CD4-positive, alpha-beta T cell (primary cell): ENCODE results near the gene ENTPD5. TPM values are rescaled to one million over a fixed set of nuclear protein-coding genes. Genes with fewer than 3 reads are reported as not detected.

Experiments used
- ATAC-seq: fragments of 200-7000 bp; cut with Tn5 transposase; one replicate; pipeline ENCODE4 v1.10.0; 2022; ENCODE audit warnings: mild to moderate bottlenecking; ENCODE audit not compliant: poor library complexity
- CTCF ChIA-PET: fragments of 350-600 bp; sonication (Branson Sonifier 250); formaldehyde crosslinking; loops from one replicate; lab custom pipeline; 2021; ENCODE audit warnings: antibody characterized with exemption, inconsistent platforms; lab: Charles Lee
- POLR2A ChIA-PET: fragments of 350-600 bp; sonication (Branson Sonifier 250); formaldehyde crosslinking; loops from one replicate; lab custom pipeline; 2021; ENCODE audit warnings: antibody characterized with exemption, inconsistent platforms; lab: Charles Lee
- DNase-seq, 14 experiments: peaks; one replicate each; pipeline ENCODE4 v3.0.0-alpha.2; 2013 to 2020; ENCODE audit warnings: mixed read lengths in 2 of 14
- H3K27ac ChIP-seq, 2 donors: one replicate each; pipeline versions ENCODE4 v1.5.1 to v1.7.0; 2013; ENCODE audit warnings: low read length in 2 of 2, low read depth in 1 of 2, mild to moderate bottlenecking in 1 of 2
- H3K27me3 ChIP-seq, 2 experiments: 1 replicate in 1 of 2; 2 replicates in 1 of 2; pipeline versions ENCODE4 v1.6.1 to v1.7.0; 2013; ENCODE audit warnings: low read length in 2 of 2, control low read depth in 1 of 2, mild to moderate bottlenecking in 1 of 2, moderate library complexity in 1 of 2; ENCODE audit not compliant: insufficient read depth in 2 of 2, control insufficient read depth in 1 of 2
- H3K36me3 ChIP-seq: one replicate; pipeline ENCODE4 v1.6.1; 2013; ENCODE audit warnings: low read length, control low read depth; ENCODE audit not compliant: insufficient read depth
- H3K4me1 ChIP-seq: one replicate; pipeline ENCODE4 v1.6.1; 2013; ENCODE audit warnings: low read length, control low read depth; ENCODE audit not compliant: insufficient read depth
- H3K4me3 ChIP-seq: one replicate; pipeline ENCODE4 v1.5.1; 2013; ENCODE audit warnings: mild to moderate bottlenecking, low read length, moderate library complexity
- H3K9me3 ChIP-seq, 2 experiments: 1 replicate in 1 of 2; 2 replicates in 1 of 2; pipeline versions ENCODE4 v1.6.1 to v1.7.0; 2013; ENCODE audit warnings: low read length in 2 of 2, mild to moderate bottlenecking in 2 of 2, control low read depth in 1 of 2, moderate library complexity in 1 of 2; ENCODE audit not compliant: control insufficient read depth in 1 of 2, insufficient read depth in 1 of 2
- H3K27ac Mint-ChIP-seq: one replicate; pipeline ENCODE4 v1.8.0; 2020; ENCODE audit warnings: mixed read lengths
- H3K27me3 Mint-ChIP-seq: one replicate; pipeline ENCODE4 v1.8.0; 2021; ENCODE audit warnings: mixed read lengths
- H3K36me3 Mint-ChIP-seq: one replicate; pipeline ENCODE4 v1.8.0; 2021; ENCODE audit warnings: low read depth, mixed read lengths
- H3K4me1 Mint-ChIP-seq: one replicate; pipeline ENCODE4 v1.8.0; 2021; ENCODE audit warnings: low read depth, mixed read lengths
- H3K4me3 Mint-ChIP-seq: one replicate; pipeline ENCODE4 v1.8.0; 2020; ENCODE audit warnings: mild to moderate bottlenecking, mixed read lengths
- H3K9me3 Mint-ChIP-seq: one replicate; pipeline ENCODE4 v1.8.0; 2020; ENCODE audit warnings: mixed read lengths
- intact Hi-C, 2 experiments: fragments of 100-400 bp; cut with DNase I in 1 of 2; cut with micrococcal nuclease in 1 of 2; formaldehyde crosslinking; loops; one replicate each; pipeline versions ENCODE4 v1.15.1 to v1.9.0; 2023 to 2025; cut with DNase I, micrococcal nuclease
- total RNA-seq, 174 experiments: library from RNA in 2 of 174; stranded (reverse) in 2 of 174; gene quantifications; one replicate each; pipeline ENCODE4 v1.2.3 and lab custom pipeline; 2021 to 2026
- TF ChIP-seq, protein P1 (sequence below): fragments of 200-600 bp; IDR thresholded peaks from one replicate; pipeline ENCODE4 v1.8.0; 2022; ENCODE audit warnings: antibody characterized with exemption, mild to moderate bottlenecking

Gene ENTPD5
- total RNA-seq, 2 experiments from 2014 or later = 5.5 to 7.1 TPM

DNA sequence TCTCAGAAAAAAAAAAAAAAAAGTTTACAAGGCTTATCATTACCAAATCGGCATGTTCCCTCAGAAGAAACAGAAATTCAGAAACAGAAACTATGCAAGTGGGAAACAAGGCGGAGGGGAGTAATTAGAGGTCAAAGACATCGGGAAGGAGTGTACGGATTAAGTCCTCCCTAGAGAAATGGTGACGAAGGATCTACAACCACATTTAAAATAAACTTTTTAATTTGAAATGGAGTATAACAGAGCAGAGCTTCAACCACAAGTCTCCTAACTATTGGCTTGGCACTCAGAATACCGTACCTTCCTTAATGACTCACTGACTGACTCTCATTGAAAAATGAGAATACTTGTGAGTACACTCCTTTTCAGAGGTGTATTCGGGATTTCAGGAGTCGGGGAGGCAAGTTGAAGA, 908 bp downstream of the ENTPD5 start:
- H3K36me3 Mint-ChIP-seq = peaks cover 5% of the 10 kb centered on the region
- peak overlapping the region; percentile 95 for H3K27ac Mint-ChIP-seq
- no peaks in the 10 kb centered on the region for H3K27me3 ChIP-seq
- peaks cover 16% of the 10 kb centered on the region for H3K4me1 ChIP-seq
- peak in 3 of 14 experiments; percentile 28 to 51 (median 49) for DNase-seq
- ATAC-seq = peak; percentile 30
- POLR2A ChIA-PET = interaction anchor here (1.3 to 1.5 kb wide), 3 partner anchors 11 to 259 kb away, joined by 3 to 10 read pairs (median 4); partner anchors contain the start of gene ZNF410
- CTCF ChIA-PET = no interaction called here
- peaks cover 22% of the 10 kb centered on the region for H3K4me1 Mint-ChIP-seq
- no peaks in the 10 kb centered on the region for H3K9me3 Mint-ChIP-seq
- no peaks in the 10 kb centered on the region for H3K27me3 Mint-ChIP-seq
- no peaks in the 10 kb centered on the region for H3K36me3 ChIP-seq
- H3K9me3 ChIP-seq = no peaks in the 10 kb centered on the region
- H3K27ac ChIP-seq = peak overlapping the region; percentile 74 to 86
- peak overlapping the region; percentile 89 for H3K4me3 ChIP-seq
- intact Hi-C loops = loop anchor here (1.0 to 5.0 kb wide), 5 partner anchors 67 to 474 kb away; partner anchors contain the start of genes PNMA1 (in 2 of the 2), ALDH6A1 (in 1 of the 2), COQ6 (in 1 of the 2) and FAM161B (in 1 of the 2)
- H3K4me3 Mint-ChIP-seq = peak overlapping the region; percentile 98
- TF ChIP-seq, protein P1, sequence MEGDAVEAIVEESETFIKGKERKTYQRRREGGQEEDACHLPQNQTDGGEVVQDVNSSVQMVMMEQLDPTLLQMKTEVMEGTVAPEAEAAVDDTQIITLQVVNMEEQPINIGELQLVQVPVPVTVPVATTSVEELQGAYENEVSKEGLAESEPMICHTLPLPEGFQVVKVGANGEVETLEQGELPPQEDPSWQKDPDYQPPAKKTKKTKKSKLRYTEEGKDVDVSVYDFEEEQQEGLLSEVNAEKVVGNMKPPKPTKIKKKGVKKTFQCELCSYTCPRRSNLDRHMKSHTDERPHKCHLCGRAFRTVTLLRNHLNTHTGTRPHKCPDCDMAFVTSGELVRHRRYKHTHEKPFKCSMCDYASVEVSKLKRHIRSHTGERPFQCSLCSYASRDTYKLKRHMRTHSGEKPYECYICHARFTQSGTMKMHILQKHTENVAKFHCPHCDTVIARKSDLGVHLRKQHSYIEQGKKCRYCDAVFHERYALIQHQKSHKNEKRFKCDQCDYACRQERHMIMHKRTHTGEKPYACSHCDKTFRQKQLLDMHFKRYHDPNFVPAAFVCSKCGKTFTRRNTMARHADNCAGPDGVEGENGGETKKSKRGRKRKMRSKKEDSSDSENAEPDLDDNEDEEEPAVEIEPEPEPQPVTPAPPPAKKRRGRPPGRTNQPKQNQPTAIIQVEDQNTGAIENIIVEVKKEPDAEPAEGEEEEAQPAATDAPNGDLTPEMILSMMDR = no peak

DNA sequence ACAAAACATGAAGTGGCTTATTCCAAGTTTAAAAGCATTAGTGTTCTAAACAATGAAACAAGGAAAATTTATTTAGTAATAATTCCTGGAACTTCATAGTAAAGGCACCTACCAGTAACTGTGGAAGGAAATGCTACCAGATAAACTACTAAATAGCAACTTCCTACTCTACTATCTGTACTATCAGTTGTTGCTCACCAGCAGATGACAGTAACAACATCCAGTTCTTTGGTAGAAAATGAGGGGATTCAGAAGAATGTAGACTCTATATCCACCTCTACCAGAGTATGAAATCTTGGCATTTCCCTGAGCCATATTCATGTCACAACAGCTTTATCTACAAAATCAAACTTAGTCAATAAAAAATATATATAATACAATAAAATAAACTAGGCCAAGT, 3.1 kb downstream of the ENTPD5 start:
- no peaks in the 10 kb centered on the region for H3K9me3 ChIP-seq
- Mint-ChIP-seq H3K4me3 (no peak overlapping the region), H3K36me3 (peaks cover 14% of the 10 kb centered on the region), H3K4me1 (peaks cover 22% of the 10 kb centered on the region), H3K9me3 (no peaks in the 10 kb centered on the region), H3K27ac (no peak overlapping the region), H3K27me3 (no peaks in the 10 kb centered on the region)
- no peak overlapping the region for H3K4me3 ChIP-seq
- peaks cover 16% of the 10 kb centered on the region for H3K4me1 ChIP-seq
- intact Hi-C loops = loop anchor here (5.0 kb wide), 2 partner anchors 304 to 476 kb away; partner anchors contain the start of genes PNMA1 (in 2 of the 2), ISCA2 (in 1 of the 2) and NPC2 (in 1 of the 2)
- TF ChIP-seq, protein P1 = no peak
- no peaks in the 10 kb centered on the region for H3K27me3 ChIP-seq
- DNase-seq (no peak), ATAC-seq (no peak)
- no peak overlapping the region for H3K27ac ChIP-seq
- ChIA-PET CTCF (interaction anchor here (1.2 kb wide), 1 partner anchor 29 kb away, joined by 3 read pairs; no protein-coding TSS in a partner anchor), POLR2A (no interaction called here)
- peaks cover 6% of the 10 kb centered on the region for H3K36me3 ChIP-seq

DNA sequence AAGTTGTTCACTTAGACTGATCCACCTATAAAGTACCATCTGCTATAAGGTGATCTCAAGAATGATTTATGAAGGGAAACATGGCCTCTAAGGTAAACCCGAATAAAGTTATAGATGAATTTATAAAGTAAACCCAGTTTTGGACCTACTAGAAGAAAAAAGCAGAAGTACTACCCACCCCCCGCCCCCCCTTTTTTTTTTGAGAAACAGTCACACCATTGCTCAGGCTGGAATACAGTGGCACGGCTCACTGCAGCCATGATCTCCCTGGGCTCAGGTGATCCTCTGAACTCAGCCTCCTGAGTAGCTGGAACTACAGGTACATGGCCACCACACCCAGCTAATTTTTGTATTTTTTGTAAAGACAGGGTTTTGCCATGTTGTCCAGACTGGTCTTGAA, 3.9 kb downstream of the ENTPD5 start:
- DNase-seq (no peak), ATAC-seq (no peak)
- POLR2A ChIA-PET = no interaction called here
- H3K9me3 Mint-ChIP-seq = no peaks in the 10 kb centered on the region
- no peak overlapping the region for H3K4me3 ChIP-seq
- CTCF ChIA-PET = no interaction called here
- no peak overlapping the region for H3K4me3 Mint-ChIP-seq
- peaks cover 21% of the 10 kb centered on the region for H3K4me1 Mint-ChIP-seq
- H3K4me1 ChIP-seq = peaks cover 16% of the 10 kb centered on the region
- no peak overlapping the region for H3K27ac Mint-ChIP-seq
- H3K9me3 ChIP-seq = no peaks in the 10 kb centered on the region
- H3K27me3 ChIP-seq = no peaks in the 10 kb centered on the region
- TF ChIP-seq, protein P1 = no peak
- intact Hi-C loops = loop anchor here (5.0 kb wide), 2 partner anchors 303 to 477 kb away; partner anchors contain the start of genes PNMA1 (in 2 of the 2), ISCA2 (in 1 of the 2) and NPC2 (in 1 of the 2)
- H3K27ac ChIP-seq = no peak overlapping the region
- no peaks in the 10 kb centered on the region for H3K27me3 Mint-ChIP-seq
- peaks cover 20% of the 10 kb centered on the region for H3K36me3 Mint-ChIP-seq
- peaks cover 10% of the 10 kb centered on the region for H3K36me3 ChIP-seq
